H1 (cell line): Measurements from ENCODE around the gene SLC35G2. TPM values are rescaled to one million over a fixed set of nuclear protein-coding genes. Genes with fewer than 3 reads are reported as not detected.

Experiments
- CTCF ChIA-PET: fragments of 300-600 bp; sonication (Branson Sonifier 250); formaldehyde crosslinking; loops from one replicate; lab custom pipeline; 2021; ENCODE audit not compliant: partially characterized antibody; lab: Charles Lee
- POLR2A ChIA-PET: fragments of 300-600 bp; sonication (Branson Sonifier 250); formaldehyde crosslinking; loops from one replicate; lab custom pipeline; 2021; ENCODE audit warnings: inconsistent platforms; ENCODE audit not compliant: partially characterized antibody; lab: Charles Lee
- DNase-seq, 2 experiments: peaks; one replicate each; pipeline versions ENCODE4 v3.0.0 to v3.0.0-alpha.2; 2010 to 2022; ENCODE audit warnings: low spot score in 2 of 2, low read depth in 1 of 2, mixed read lengths in 1 of 2
- FAIRE-seq: peaks from 2 replicates; lab custom pipeline; 2011; peaks lifted over from hg19 to GRCh38; lab: Jason Lieb, UNC
- H2AFZ ChIP-seq: 2 replicates; pipeline ENCODE4 v1.8.1; 2012; ENCODE audit warnings: low read length, inconsistent platforms
- H2AK5ac ChIP-seq: 2 replicates; pipeline ENCODE4 v1.6.1; 2013; ENCODE audit warnings: low read depth, low read length
- H2BK120ac ChIP-seq: replicated peaks from 2 replicates; pipeline ENCODE3; 2013; ENCODE audit warnings: low read depth, low read length, inconsistent platforms
- H2BK12ac ChIP-seq: 2 replicates; pipeline ENCODE4 v1.6.1; 2013; ENCODE audit warnings: low read depth, low read length
- H2BK15ac ChIP-seq: 2 replicates; pipeline ENCODE4 v1.6.1; 2013; ENCODE audit warnings: low read length
- H2BK20ac ChIP-seq: 2 replicates; pipeline ENCODE4 v1.6.1; 2013; ENCODE audit warnings: low read length
- H2BK5ac ChIP-seq: 2 replicates; pipeline ENCODE4 v1.6.1; 2013; ENCODE audit warnings: low read depth, low read length
- H3K14ac ChIP-seq: 2 replicates; pipeline ENCODE4 v1.6.1; 2013; ENCODE audit warnings: inconsistent platforms; ENCODE audit not compliant: insufficient read length
- H3K18ac ChIP-seq: 2 replicates; pipeline ENCODE4 v1.6.1; 2013; ENCODE audit warnings: low read length; ENCODE audit errors: extremely low read depth
- H3K23ac ChIP-seq: 2 replicates; pipeline ENCODE4 v1.6.1; 2013; ENCODE audit warnings: inconsistent platforms; ENCODE audit not compliant: insufficient read length
- H3K23me2 ChIP-seq: 2 replicates; pipeline ENCODE4 v1.6.1; 2013; ENCODE audit warnings: low read depth, low read length
- H3K27ac ChIP-seq: 2 replicates; pipeline ENCODE4 v1.6.1; 2011; ENCODE audit warnings: low read depth, low read length, inconsistent platforms
- H3K27me3 ChIP-seq, 4 experiments: replicated peaks in 1 of 4; 1 replicate in 1 of 4; 2 replicates in 3 of 4; pipeline versions ENCODE4 v1.6.1 to v1.8.1; 2011 to 2013; ENCODE audit warnings: low read length in 3 of 4, mild to moderate bottlenecking in 3 of 4, inconsistent platforms in 2 of 4, mixed read lengths in 2 of 4, moderate library complexity in 1 of 4; ENCODE audit not compliant: control insufficient read depth in 3 of 4, insufficient read depth in 3 of 4; ENCODE audit errors: extremely low read depth in 1 of 4
- H3K36me3 ChIP-seq, 4 experiments: 2 replicates each; pipeline versions ENCODE4 v1.6.1 to v1.8.1; 2011 to 2013; ENCODE audit warnings: mild to moderate bottlenecking in 4 of 4, low read length in 3 of 4, moderate library complexity in 2 of 4, control low read depth in 1 of 4, inconsistent platforms in 1 of 4; ENCODE audit not compliant: insufficient read depth in 4 of 4, control insufficient read depth in 2 of 4
- H3K4ac ChIP-seq: replicated peaks from 2 replicates; pipeline ENCODE3; 2013; ENCODE audit warnings: low read length, low read depth, mixed read lengths, inconsistent platforms; ENCODE audit not compliant: insufficient read length
- H3K4me1 ChIP-seq, 4 experiments: replicated peaks in 1 of 4; 1 replicate in 1 of 4; 2 replicates in 3 of 4; pipeline versions ENCODE4 v1.6.1 to v1.8.1; 2011 to 2013; ENCODE audit warnings: low read length in 3 of 4, inconsistent platforms in 2 of 4, mixed read lengths in 1 of 4; ENCODE audit not compliant: insufficient read depth in 4 of 4, control insufficient read depth in 3 of 4
- H3K4me2 ChIP-seq, 2 experiments: 2 replicates each; pipeline versions ENCODE4 v1.6.1 to v1.8.1; 2011 to 2013; ENCODE audit warnings: low read depth in 2 of 2, low read length in 2 of 2, control low read depth in 1 of 2, inconsistent platforms in 1 of 2, mild to moderate bottlenecking in 1 of 2; ENCODE audit not compliant: insufficient read depth in 1 of 2
- H3K4me3 ChIP-seq, 4 experiments: fragments of 200-600, 300-600 bp in 1 of 4; sonication (generic), shearing (Covaris generic), sonication (Bioruptor Twin) in 1 of 4; 2 replicates each; pipeline versions ENCODE4 v1.5.1 to v1.8.1; 2011 to 2016; ENCODE audit warnings: low read length in 4 of 4, low read depth in 3 of 4, control low read depth in 2 of 4, inconsistent platforms in 2 of 4, mild to moderate bottlenecking in 2 of 4, mixed read lengths in 1 of 4, moderate library complexity in 1 of 4; ENCODE audit not compliant: insufficient read depth in 2 of 4; ENCODE audit errors: extremely low read depth in 1 of 4
- H3K56ac ChIP-seq: replicated peaks from 2 replicates; pipeline ENCODE3; 2013; ENCODE audit warnings: low read depth, mild to moderate bottlenecking, mixed read lengths, low read length, inconsistent platforms; ENCODE audit not compliant: insufficient read length
- H3K79me1 ChIP-seq: 2 replicates; pipeline ENCODE4 v1.6.1; 2013; ENCODE audit warnings: low read depth, low read length, control low read depth
- H3K79me2 ChIP-seq, 2 experiments: 2 replicates each; pipeline versions ENCODE4 v1.6.1 to v1.8.1; 2012 to 2013; ENCODE audit warnings: low read length in 2 of 2, mild to moderate bottlenecking in 2 of 2, inconsistent platforms in 1 of 2; ENCODE audit not compliant: insufficient read depth in 2 of 2, control insufficient read depth in 1 of 2
- H3K9ac ChIP-seq, 4 experiments: replicated peaks in 1 of 4; 1 replicate in 1 of 4; 2 replicates in 3 of 4; pipeline versions ENCODE4 v1.6.1 to v1.8.1; 2011 to 2013; ENCODE audit warnings: low read depth in 3 of 4, low read length in 3 of 4, control low read depth in 2 of 4, mild to moderate bottlenecking in 2 of 4, moderate library complexity in 2 of 4, inconsistent platforms in 1 of 4; ENCODE audit errors: extremely low read depth in 1 of 4
- H3K9me3 ChIP-seq, 2 experiments: 2 replicates each; pipeline versions ENCODE4 v1.6.1 to v1.8.1; 2012 to 2013; ENCODE audit warnings: mild to moderate bottlenecking in 2 of 2, moderate library complexity in 2 of 2, control low read depth in 1 of 2, inconsistent platforms in 1 of 2, low read depth in 1 of 2, low read length in 1 of 2, mixed read lengths in 1 of 2; ENCODE audit not compliant: insufficient read depth in 2 of 2
- H4K20me1 ChIP-seq, 2 experiments: replicated peaks in 1 of 2; 2 replicates each; pipeline versions ENCODE3 to v1.8.1; 2011 to 2013; ENCODE audit warnings: inconsistent platforms in 2 of 2, low read length in 2 of 2, mild to moderate bottlenecking in 1 of 2; ENCODE audit not compliant: insufficient read depth in 2 of 2, control insufficient read depth in 1 of 2
- H4K5ac ChIP-seq: 2 replicates; pipeline ENCODE4 v1.6.1; 2013; ENCODE audit warnings: low read length, low read depth, mixed read lengths, inconsistent platforms; ENCODE audit not compliant: insufficient read length
- H4K8ac ChIP-seq: 2 replicates; pipeline ENCODE4 v1.8.0; 2013; ENCODE audit warnings: mild to moderate bottlenecking, moderate library complexity, low read length, inconsistent platforms; ENCODE audit not compliant: insufficient read depth; ENCODE audit errors: extremely low read depth
- H4K91ac ChIP-seq: replicated peaks from 2 replicates; pipeline ENCODE3; 2013; ENCODE audit warnings: low read length, mixed read lengths, inconsistent platforms; ENCODE audit not compliant: insufficient read length
- ASH2L ChIP-seq: fragments of 200-600, 300-600 bp; sonication (generic); IDR thresholded peaks from one replicate; pipeline ENCODE4 v1.7.1; 2017; ENCODE audit warnings: low read length
- BRCA1 ChIP-seq: IDR thresholded peaks from 2 replicates; pipeline ENCODE4 v1.6.1; 2012; ENCODE audit warnings: low read depth, low read length, improper control_type of control experiment
- EGR1 ChIP-seq: IDR thresholded peaks from 2 replicates; pipeline ENCODE4 v1.6.1; 2011; ENCODE audit warnings: low read depth, low read length, borderline replicate concordance
- KDM1A ChIP-seq: fragments of 200-600, 300-600 bp; sonication (generic); IDR thresholded peaks from 2 replicates; pipeline ENCODE4 v1.7.1; 2016; ENCODE audit warnings: mild to moderate bottlenecking, low read length, borderline replicate concordance
- KDM4A ChIP-seq: IDR thresholded peaks from one replicate; pipeline ENCODE4 v1.7.1; 2012; ENCODE audit warnings: low read depth, mild to moderate bottlenecking, moderate library complexity, low read length, inconsistent platforms; ENCODE audit not compliant: severe bottlenecking
- MAX ChIP-seq: IDR thresholded peaks from 2 replicates; pipeline ENCODE4 v1.6.1; 2012; ENCODE audit warnings: inconsistent platforms
- PHF8 ChIP-seq: fragments of 200-600 bp; sonication (generic); conservative IDR thresholded peaks from 2 replicates; pipeline ENCODE4 v1.7.1; 2012; ENCODE audit warnings: low read depth, mild to moderate bottlenecking, inconsistent platforms, low read length, moderate library complexity
- POLR2A ChIP-seq, 2 experiments: IDR thresholded peaks; 1 replicate in 1 of 2; 2 replicates in 1 of 2; pipeline ENCODE4 v1.6.1; 2011; ENCODE audit warnings: low read depth in 2 of 2, low read length in 2 of 2, mild to moderate bottlenecking in 2 of 2; ENCODE audit errors: control extremely low read depth in 1 of 2
- SIX5 ChIP-seq: IDR thresholded peaks from 2 replicates; pipeline ENCODE4 v1.6.1; 2011; ENCODE audit warnings: mild to moderate bottlenecking, low read depth, low read length
- SP1 ChIP-seq: IDR thresholded peaks from 2 replicates; pipeline ENCODE4 v1.6.1; 2011; ENCODE audit warnings: low read depth, low read length
- YY1 ChIP-seq: IDR thresholded peaks from 2 replicates; pipeline ENCODE4 v1.6.1; 2011; ENCODE audit warnings: low read depth, mild to moderate bottlenecking, low read length
- WGBS, 2 experiments: shearing (Covaris generic) in 1 of 2; methylation state at CpG; one replicate each; pipeline versions ENCODE4 v1.1.6 to v1.1.7; 2013 to 2015; ENCODE audit warnings: low lambda C conversion rate in 2 of 2, mixed read lengths in 2 of 2, inconsistent platforms in 1 of 2, low coverage in 1 of 2, missing lambda C conversion rate in 1 of 2; ENCODE audit not compliant: insufficient replicate concordance in 2 of 2, insufficient coverage in 1 of 2, insufficient read length in 1 of 2; ENCODE audit errors: extremely low coverage in 1 of 2, missing lambda C conversion rate in 1 of 2; 5-methylcytosine and 5-hydroxymethylcytosine counted together
- polyA plus RNA-seq, 7 experiments: library from polyadenylated mRNA; depleted of rRNA in 3 of 7; stranded (reverse) in 5 of 7; unstranded in 2 of 7; fragments of >200 nt in 5 of 7; fragments of 200-250 nt in 2 of 7; gene quantifications; 1 replicate in 5 of 7; 2 replicates in 1 of 7; 4 replicates in 1 of 7; pipeline versions ENCODE4 v1.2.1 to v1.2.3, GENCODE V29; 2011 to 2013; ENCODE audit warnings: missing spikeins in 2 of 7, mixed read lengths in 2 of 7
- total RNA-seq: library from RNA; stranded (reverse); fragmentation: NEBNext Ultra II Directional; extraction: Animal tissue kit (Norgen Biotek cat#: 25700); gene quantifications from 2 replicates; pipeline ENCODE4 v1.2.1, GENCODE V29; 2021
- TF ChIP-seq, protein P1 (sequence below): IDR thresholded peaks from 2 replicates; pipeline ENCODE4 v1.6.1; 2012; ENCODE audit warnings: inconsistent platforms
- TF ChIP-seq, protein P2 (sequence below): IDR thresholded peaks from 2 replicates; pipeline ENCODE4 v1.6.1; 2011; ENCODE audit warnings: low read length, improper control_type of control experiment

The SLC35G2 gene
- total and polyA plus RNA-seq, 2 of the 8 experiments (the other 6 are each of a cell fraction or from before 2014, with no cell fraction given), result 5.2 to 6.4 TPM

DNA sequence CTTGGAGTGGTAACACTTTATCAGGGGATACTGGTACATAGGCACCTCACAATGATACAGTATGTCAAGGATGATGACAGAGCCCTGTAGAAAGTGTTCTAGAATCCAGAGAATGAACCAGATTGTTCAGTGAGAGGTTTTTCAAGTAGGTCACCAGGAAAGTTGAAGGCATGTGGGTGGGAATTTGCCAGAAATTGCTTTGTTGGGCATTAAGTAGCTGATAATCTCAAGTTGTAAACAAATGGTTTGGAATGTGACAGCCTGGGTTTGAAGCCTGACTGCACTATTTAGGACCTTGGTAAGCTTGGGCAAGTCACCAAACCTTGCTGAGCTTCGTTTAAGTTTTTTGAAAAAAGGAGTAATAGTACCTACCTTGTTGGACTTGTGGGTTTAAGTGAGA, 12.5 kb downstream of the SLC35G2 start:
- CTCF ChIA-PET, result interaction anchor here (0.6 kb wide), 3 partner anchors 10 to 79 kb away, joined by 3 to 4 read pairs (median 4); partner anchors contain the start of gene STAG1
- POLR2A ChIA-PET, result interaction anchor here (0.6 to 0.9 kb wide), 2 partner anchors 11 to 13 kb away, joined by 3 to 4 read pairs; partner anchors contain the start of gene SLC35G2
- Histone ChIP-seq H2BK12ac (no peak overlapping the region), H4K8ac (no peak overlapping the region), H3K23ac (no peak overlapping the region), H3K27me3 (no peaks in the 10 kb centered on the region), H2BK5ac (no peak overlapping the region), H3K18ac (no peak overlapping the region), H3K36me3 (no peaks in the 10 kb centered on the region), H3K9me3 (no peaks in the 10 kb centered on the region), H2AK5ac (no peak overlapping the region), H3K79me1 (0 out of 2 replicates have a peak, but pooled peaks cover 2% of the 10 kb centered on the region), H4K5ac (no peak overlapping the region), H3K56ac (no peak overlapping the region), H3K4me1 (no peaks in the 10 kb centered on the region), H3K27ac (no peak overlapping the region), H3K9ac (no peak overlapping the region), H2BK15ac (no peak overlapping the region), H3K4me3 (no peak overlapping the region), H3K14ac (no peak overlapping the region), H2AFZ (no peak overlapping the region), H4K20me1 (peaks cover 0 to 4% of the 10 kb centered on the region in 2 experiments), H3K4me2 (no peak overlapping the region), H3K23me2 (no peaks in the 10 kb centered on the region), H2BK20ac (no peak overlapping the region), H3K4ac (no peak overlapping the region), H2BK120ac (no peak overlapping the region), H3K79me2 (peaks cover 0 to 33% of the 10 kb centered on the region in 2 experiments; a peak in 2 of 4 replicates), H4K91ac (no peak overlapping the region)
- 78% methylated on average over 1 of the region's 1 CpG; no CpG with 5 or more reads in 1 of the 2 experiments for WGBS, 2 experiments
- no peak for DNase-seq
- FAIRE-seq, result no peak
- no peak for TF ChIP-seq PHF8
- TF ChIP-seq, protein P1, sequence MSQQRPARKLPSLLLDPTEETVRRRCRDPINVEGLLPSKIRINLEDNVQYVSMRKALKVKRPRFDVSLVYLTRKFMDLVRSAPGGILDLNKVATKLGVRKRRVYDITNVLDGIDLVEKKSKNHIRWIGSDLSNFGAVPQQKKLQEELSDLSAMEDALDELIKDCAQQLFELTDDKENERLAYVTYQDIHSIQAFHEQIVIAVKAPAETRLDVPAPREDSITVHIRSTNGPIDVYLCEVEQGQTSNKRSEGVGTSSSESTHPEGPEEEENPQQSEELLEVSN, result no peak
- TF ChIP-seq ASH2L, result no peak
- no peak for TF ChIP-seq EGR1
- no peak for TF ChIP-seq KDM1A
- no peak for TF ChIP-seq KDM4A
- no peak for TF ChIP-seq SP1
- TF ChIP-seq POLR2A (IDR thresholded peaks at IDR 0.05; ENCODE audit: control extremely low read depth in 1 of 2, low read depth in 2 of 2, low read length in 2 of 2), result no peak
- TF ChIP-seq, protein P2, sequence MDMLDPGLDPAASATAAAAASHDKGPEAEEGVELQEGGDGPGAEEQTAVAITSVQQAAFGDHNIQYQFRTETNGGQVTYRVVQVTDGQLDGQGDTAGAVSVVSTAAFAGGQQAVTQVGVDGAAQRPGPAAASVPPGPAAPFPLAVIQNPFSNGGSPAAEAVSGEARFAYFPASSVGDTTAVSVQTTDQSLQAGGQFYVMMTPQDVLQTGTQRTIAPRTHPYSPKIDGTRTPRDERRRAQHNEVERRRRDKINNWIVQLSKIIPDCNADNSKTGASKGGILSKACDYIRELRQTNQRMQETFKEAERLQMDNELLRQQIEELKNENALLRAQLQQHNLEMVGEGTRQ, result no peak
- TF ChIP-seq YY1, result no peak
- no peak for TF ChIP-seq MAX
- TF ChIP-seq SIX5, result no peak
- no peak for TF ChIP-seq BRCA1
